Fibroblast of lung (primary cell): ENCODE measurements around the gene SNAPC2.

Experiments used
- EZH2 ChIP-seq: IDR thresholded peaks from 2 replicates; pipeline ENCODE4 v1.5.1; 2012; ENCODE audit warnings: low read length, control low read depth, mild to moderate bottlenecking; ENCODE audit errors: missing control alignments
- TF ChIP-seq, protein P1 (sequence below), 2 donors: IDR thresholded peaks in 1 of 2; conservative IDR thresholded peaks in 1 of 2; 1 replicate in 1 of 2; 2 replicates in 1 of 2; pipeline ENCODE4 v1.5.1; 2011 to 2012; ENCODE audit warnings: low read length in 2 of 2, control low read depth in 1 of 2, inconsistent platforms in 1 of 2, low read depth in 1 of 2, mild to moderate bottlenecking in 1 of 2

DNA sequence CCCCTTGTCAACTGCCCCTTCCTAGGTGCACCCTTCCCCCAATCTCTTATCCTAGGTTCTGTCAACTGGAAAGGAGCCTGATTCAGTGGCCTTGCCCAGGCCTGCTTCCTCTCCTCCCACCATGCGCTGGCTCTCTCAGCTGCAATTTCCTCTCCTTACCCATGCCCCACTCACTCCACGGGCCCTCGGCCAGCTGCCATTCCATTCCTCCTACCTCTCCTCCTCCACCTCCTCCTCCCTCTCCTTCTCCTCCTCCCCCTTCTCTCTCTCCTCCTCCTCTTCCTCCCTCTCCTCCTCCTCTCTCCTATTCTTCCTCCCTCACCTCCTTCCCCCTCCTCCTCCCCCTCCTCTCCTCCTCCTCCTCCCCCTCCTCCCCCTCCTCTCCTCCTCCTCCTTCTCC, 32.9 kb downstream of the SNAPC2 start:
- TF ChIP-seq, protein P1, sequence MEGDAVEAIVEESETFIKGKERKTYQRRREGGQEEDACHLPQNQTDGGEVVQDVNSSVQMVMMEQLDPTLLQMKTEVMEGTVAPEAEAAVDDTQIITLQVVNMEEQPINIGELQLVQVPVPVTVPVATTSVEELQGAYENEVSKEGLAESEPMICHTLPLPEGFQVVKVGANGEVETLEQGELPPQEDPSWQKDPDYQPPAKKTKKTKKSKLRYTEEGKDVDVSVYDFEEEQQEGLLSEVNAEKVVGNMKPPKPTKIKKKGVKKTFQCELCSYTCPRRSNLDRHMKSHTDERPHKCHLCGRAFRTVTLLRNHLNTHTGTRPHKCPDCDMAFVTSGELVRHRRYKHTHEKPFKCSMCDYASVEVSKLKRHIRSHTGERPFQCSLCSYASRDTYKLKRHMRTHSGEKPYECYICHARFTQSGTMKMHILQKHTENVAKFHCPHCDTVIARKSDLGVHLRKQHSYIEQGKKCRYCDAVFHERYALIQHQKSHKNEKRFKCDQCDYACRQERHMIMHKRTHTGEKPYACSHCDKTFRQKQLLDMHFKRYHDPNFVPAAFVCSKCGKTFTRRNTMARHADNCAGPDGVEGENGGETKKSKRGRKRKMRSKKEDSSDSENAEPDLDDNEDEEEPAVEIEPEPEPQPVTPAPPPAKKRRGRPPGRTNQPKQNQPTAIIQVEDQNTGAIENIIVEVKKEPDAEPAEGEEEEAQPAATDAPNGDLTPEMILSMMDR (conservative IDR thresholded peaks at IDR 0.05 in 1 of 2, IDR thresholded peaks at IDR 0.05 in 1 of 2; ENCODE audit: low read depth in 1 of 2, low read length in 2 of 2) = no peak
- TF ChIP-seq EZH2 = no peak
